Measurements from ENCODE around the gene KCNMA1. TPM values are rescaled to one million over a fixed set of nuclear protein-coding genes. Genes with fewer than 3 reads are reported as not detected.

KCNMA1 gene
- total RNA-seq, 1 experiment from 2014 or later: 0.70 TPM

- Histone ChIP-seq H3K9me2 (ENCODE audit: insufficient read depth) (no peaks in the 10 kb centered on the region), H3K27ac (peak overlapping the region; percentile 7; the same call in 1 of the 2 replicates), H4K20me1 (ENCODE audit: insufficient read depth) (no peaks in the 10 kb centered on the region), H2AFZ (no peak overlapping the region), H3K27me3 (ENCODE audit: insufficient read depth, low read depth) (no peaks in the 10 kb centered on the region), H3F3A (ENCODE audit: insufficient read depth, low read depth) (peaks cover 7% of the 10 kb centered on the region; the same call in 1 of the 2 replicates), H3K4me2 (no peak overlapping the region), H3K79me2 (ENCODE audit: low read depth) (no peaks in the 10 kb centered on the region), H3K4me3 (no peak overlapping the region), H3K9me3 (ENCODE audit: insufficient read depth, low read depth) (no peaks in the 10 kb centered on the region), H3K36me3 (ENCODE audit: low read depth) (no peaks in the 10 kb centered on the region), H3K4me1 (replicated peaks; ENCODE audit: insufficient read depth) (peaks cover 31% of the 10 kb centered on the region)
- peak in 1 of 2 experiments; percentile 55 for DNase-seq
- ChIA-PET POLR2A (ENCODE audit: unreplicated experiment) (interaction anchor here (0.6 kb wide), 1 partner anchor 14 kb away, joined by 3 read pairs; no protein-coding TSS in a partner anchor), CTCF (no interaction called here)
- TF ChIP-seq EZH2 (IDR thresholded peaks at IDR 0.05; ENCODE audit: low read depth): no peak
- no peak for TF ChIP-seq CTCF (conservative IDR thresholded peaks at IDR 0.05)
- no TSS peak for BruUV-seq (replicated peaks)
- intact Hi-C loops (cut with micrococcal nuclease; ENCODE audit: unreplicated experiment): no loop called here
Measured at GRCh38 chr10:77355844-77356243, 281.8 kb downstream of the KCNMA1 start.

- no peaks in the 10 kb centered on the region for H3K79me2 ChIP-seq (ENCODE audit: low read depth)
- no peak overlapping the region for H3K4me3 ChIP-seq
- peaks cover 32% of the 10 kb centered on the region for H3K4me1 ChIP-seq (replicated peaks; ENCODE audit: insufficient read depth)
- H4K20me1 ChIP-seq (ENCODE audit: insufficient read depth): no peaks in the 10 kb centered on the region
- no peaks in the 10 kb centered on the region for H3K9me2 ChIP-seq (ENCODE audit: insufficient read depth)
- TF ChIP-seq CTCF (conservative IDR thresholded peaks at IDR 0.05) (no peak), EZH2 (IDR thresholded peaks at IDR 0.05; ENCODE audit: low read depth) (no peak)
- intact Hi-C loops (cut with micrococcal nuclease; ENCODE audit: unreplicated experiment): loop anchor here (1.0 to 2.0 kb wide), 2 partner anchors 65 to 290 kb away; no protein-coding TSS in a partner anchor
- no peak for DNase-seq
- H3K36me3 ChIP-seq (ENCODE audit: low read depth): no peaks in the 10 kb centered on the region
- CTCF ChIA-PET: no interaction called here
- no TSS peak for BruUV-seq (replicated peaks)
- H3K4me2 ChIP-seq: peak overlapping the region; percentile 44
- no peaks in the 10 kb centered on the region for H3K9me3 ChIP-seq (ENCODE audit: insufficient read depth, low read depth)
- POLR2A ChIA-PET (ENCODE audit: unreplicated experiment): no interaction called here
- peaks cover 14% of the 10 kb centered on the region; the same call in 1 of the 2 replicates for H3F3A ChIP-seq (ENCODE audit: insufficient read depth, low read depth)
- peak overlapping the region; percentile 22; the same call in 1 of the 2 replicates for H3K27ac ChIP-seq
- H2AFZ ChIP-seq: no peak overlapping the region
- H3K27me3 ChIP-seq (ENCODE audit: insufficient read depth, low read depth): no peaks in the 10 kb centered on the region
Measured at GRCh38 chr10:77351386-77351785, 286.2 kb downstream of the KCNMA1 start.

GRCh38 chr10:77350711-77351119, 286.9 kb downstream of the KCNMA1 start:
- peak; percentile 86 to 93 for DNase-seq
- H3K4me3 ChIP-seq: no peak overlapping the region
- no TSS peak for BruUV-seq (replicated peaks)
- intact Hi-C loops (cut with micrococcal nuclease; ENCODE audit: unreplicated experiment): loop anchor here (1.0 to 2.0 kb wide), 2 partner anchors 66 to 291 kb away; no protein-coding TSS in a partner anchor
- H3K4me2 ChIP-seq: peak overlapping the region; percentile 44
- ChIA-PET POLR2A (ENCODE audit: unreplicated experiment) (interaction anchor here (0.5 kb wide), 1 partner anchor 190 kb away, joined by 3 read pairs; no protein-coding TSS in a partner anchor), CTCF (interaction anchor here (0.7 kb wide), 1 partner anchor 18 kb away, joined by 3 read pairs; no protein-coding TSS in a partner anchor)
- no peaks in the 10 kb centered on the region for H3K79me2 ChIP-seq (ENCODE audit: low read depth)
- H3K9me3 ChIP-seq (ENCODE audit: insufficient read depth, low read depth): no peaks in the 10 kb centered on the region
- no peaks in the 10 kb centered on the region for H3K27me3 ChIP-seq (ENCODE audit: insufficient read depth, low read depth)
- no peak overlapping the region for H2AFZ ChIP-seq
- H3F3A ChIP-seq (ENCODE audit: insufficient read depth, low read depth): peaks cover 14% of the 10 kb centered on the region; the same call in 1 of the 2 replicates
- no peak for TF ChIP-seq CTCF (conservative IDR thresholded peaks at IDR 0.05)
- TF ChIP-seq EZH2 (IDR thresholded peaks at IDR 0.05; ENCODE audit: low read depth): no peak
- no peaks in the 10 kb centered on the region for H3K9me2 ChIP-seq (ENCODE audit: insufficient read depth)
- H4K20me1 ChIP-seq (ENCODE audit: insufficient read depth): no peaks in the 10 kb centered on the region
- H3K4me1 ChIP-seq (replicated peaks; ENCODE audit: insufficient read depth): peaks cover 26% of the 10 kb centered on the region
- H3K36me3 ChIP-seq (ENCODE audit: low read depth): no peaks in the 10 kb centered on the region
- H3K27ac ChIP-seq: peak overlapping the region; percentile 22; the same call in 1 of the 2 replicates

Measured in PC-9 (cell line).